B cell (primary cell): ENCODE results near the gene ARPC4. TPM values are rescaled to one million over a fixed set of nuclear protein-coding genes. Genes with fewer than 3 reads are reported as not detected.
A peak's percentile ranks its signal among the peaks of the same experiment; 100 is the strongest.

Experiments
- ATAC-seq: fragments of 200-7000 bp; cut with Tn5 transposase; one replicate; pipeline ENCODE4 v1.10.0; 2021; ENCODE audit warnings: low read depth, mild to moderate bottlenecking, moderate number of reproducible peaks, moderate library complexity
- CTCF ChIA-PET: fragments of 350-600 bp; sonication (Branson Sonifier 250); formaldehyde crosslinking; loops from one replicate; lab custom pipeline; 2021; ENCODE audit warnings: antibody characterized with exemption, inconsistent platforms; lab: Charles Lee
- POLR2A ChIA-PET: fragments of 350-600 bp; sonication (Branson Sonifier 250); formaldehyde crosslinking; loops from one replicate; lab custom pipeline; 2021; ENCODE audit warnings: antibody characterized with exemption; lab: Charles Lee
- DNase-seq: peaks from one replicate; pipeline ENCODE4 v3.0.0; 2013
- H2AFZ ChIP-seq: 2 replicates; pipeline ENCODE4 v1.6.1; 2012; ENCODE audit warnings: mild to moderate bottlenecking, low read depth, low read length; ENCODE audit not compliant: insufficient read depth, poor library complexity, severe bottlenecking
- H3K27ac ChIP-seq, 2 donors: 1 replicate in 1 of 2; 2 replicates in 1 of 2; pipeline ENCODE4 v1.5.1; 2012 to 2013; ENCODE audit warnings: low read length in 2 of 2, mild to moderate bottlenecking in 2 of 2, moderate library complexity in 1 of 2
- H3K27me3 ChIP-seq, 4 experiments: fragments of 200-600 bp in 1 of 4; sonication (generic) in 1 of 4; replicated peaks in 1 of 4; 1 replicate in 2 of 4; 2 replicates in 2 of 4; pipeline versions ENCODE4 v1.6.1 to v1.7.0; 2013 to 2016; ENCODE audit warnings: low read length in 3 of 4, mild to moderate bottlenecking in 2 of 4, mixed read lengths in 1 of 4, moderate library complexity in 1 of 4; ENCODE audit not compliant: insufficient read depth in 4 of 4, control insufficient read depth in 3 of 4; ENCODE audit errors: control extremely low read depth in 1 of 4
- H3K36me3 ChIP-seq, 2 experiments: replicated peaks in 1 of 2; 1 replicate in 1 of 2; 2 replicates in 1 of 2; pipeline versions ENCODE4 v1.6.1 to v1.7.1; 2013; ENCODE audit warnings: low read length in 1 of 2; ENCODE audit not compliant: insufficient read depth in 2 of 2, control insufficient read depth in 1 of 2; ENCODE audit errors: control extremely low read depth in 1 of 2, extremely low read depth in 1 of 2
- H3K4me1 ChIP-seq, 2 donors: fragments of 200-600 bp in 1 of 2; sonication (generic) in 1 of 2; 1 replicate in 1 of 2; 2 replicates in 1 of 2; pipeline versions ENCODE4 v1.5.1 to v1.6.1; 2013 to 2017; ENCODE audit warnings: low read length in 2 of 2; ENCODE audit not compliant: control insufficient read depth in 2 of 2, insufficient read depth in 2 of 2
- H3K4me2 ChIP-seq: replicated peaks from 2 replicates; pipeline ENCODE3; 2012; ENCODE audit warnings: mild to moderate bottlenecking, low read depth, low read length; ENCODE audit not compliant: poor library complexity, severe bottlenecking
- H3K4me3 ChIP-seq, 5 experiments: fragments of 200-600 bp in 1 of 5; sonication (generic) in 1 of 5; 1 replicate in 3 of 5; 2 replicates in 2 of 5; pipeline versions ENCODE4 v1.5.1 to v1.7.0; 2011 to 2016; ENCODE audit warnings: low read length in 4 of 5, mild to moderate bottlenecking in 4 of 5, low read depth in 2 of 5, control low read depth in 1 of 5, moderate library complexity in 1 of 5; ENCODE audit not compliant: insufficient read depth in 1 of 5; ENCODE audit errors: control extremely low read depth in 1 of 5, extremely low read depth in 1 of 5
- H3K79me2 ChIP-seq: fragments of 200-600 bp; sonication (generic); one replicate; pipeline ENCODE4 v1.6.0; 2016; ENCODE audit warnings: low read length; ENCODE audit not compliant: control insufficient read depth, insufficient read depth
- H3K9ac ChIP-seq: fragments of 200-600 bp; sonication (generic); 2 replicates; pipeline ENCODE4 v1.6.1; 2017; ENCODE audit warnings: mild to moderate bottlenecking, low read length, moderate library complexity
- H3K9me3 ChIP-seq, 3 donors: one replicate each; pipeline versions ENCODE4 v1.6.1 to v1.7.1; 2013; ENCODE audit warnings: low read length in 2 of 3; ENCODE audit not compliant: control insufficient read depth in 2 of 3, insufficient read depth in 1 of 3; ENCODE audit errors: control extremely low read depth in 1 of 3
- H4K20me1 ChIP-seq: 2 replicates; pipeline ENCODE4 v1.6.0; 2012; ENCODE audit warnings: mild to moderate bottlenecking, low read length; ENCODE audit not compliant: insufficient read depth, control insufficient read depth, poor library complexity, severe bottlenecking
- H3K27ac Mint-ChIP-seq: one replicate; pipeline ENCODE4 v1.8.0; 2021; ENCODE audit warnings: mixed read lengths
- H3K27me3 Mint-ChIP-seq: one replicate; pipeline ENCODE4 v1.8.0; 2021; ENCODE audit warnings: mixed read lengths
- H3K4me1 Mint-ChIP-seq: one replicate; pipeline ENCODE4 v1.8.0; 2021; ENCODE audit warnings: mixed read lengths
- H3K4me3 Mint-ChIP-seq: one replicate; pipeline ENCODE4 v1.8.0; 2021; ENCODE audit warnings: mixed read lengths
- H3K9me3 Mint-ChIP-seq: one replicate; pipeline ENCODE4 v1.8.0; 2022; ENCODE audit warnings: mixed read lengths; ENCODE audit not compliant: insufficient read depth
- EZH2 ChIP-seq: IDR thresholded peaks from 2 replicates; pipeline ENCODE4 v1.6.1; 2012; ENCODE audit warnings: borderline replicate concordance, low read depth, mild to moderate bottlenecking, moderate library complexity, low read length; ENCODE audit not compliant: insufficient read depth, poor library complexity, severe bottlenecking
- WGBS: methylation state at CpG from one replicate; pipeline ENCODE4 v1.1.5; 2013; ENCODE audit warnings: missing lambda C conversion rate; ENCODE audit not compliant: insufficient coverage; 5-methylcytosine and 5-hydroxymethylcytosine counted together
- intact Hi-C: fragments of 100-400 bp; cut with micrococcal nuclease; formaldehyde crosslinking; loops from one replicate; pipeline ENCODE4 v1.10.0; 2022
- polyA plus RNA-seq: library from polyadenylated mRNA; depleted of rRNA; stranded (reverse); fragments of >200 nt; gene quantifications from 2 replicates; pipeline ENCODE4 v1.2.3, GENCODE V29; 2012
- total RNA-seq, 2 donors: library from RNA; stranded (reverse); fragments of 120-200 nt in 1 of 2; gene quantifications; 1 replicate in 1 of 2; 2 replicates in 1 of 2; pipeline versions ENCODE4 v1.2.3 to v1.2.4, GENCODE V29; 2013 to 2022
- TF ChIP-seq, protein P1 (sequence below): fragments of 200-600 bp; IDR thresholded peaks from one replicate; pipeline ENCODE4 v1.8.0; 2022; ENCODE audit warnings: antibody characterized with exemption, mild to moderate bottlenecking

Gene ARPC4
- total and polyA plus RNA-seq, 2 donors (not counting 1 experiment from before 2014, with no cell fraction given): 110 to 174 TPM

DNA sequence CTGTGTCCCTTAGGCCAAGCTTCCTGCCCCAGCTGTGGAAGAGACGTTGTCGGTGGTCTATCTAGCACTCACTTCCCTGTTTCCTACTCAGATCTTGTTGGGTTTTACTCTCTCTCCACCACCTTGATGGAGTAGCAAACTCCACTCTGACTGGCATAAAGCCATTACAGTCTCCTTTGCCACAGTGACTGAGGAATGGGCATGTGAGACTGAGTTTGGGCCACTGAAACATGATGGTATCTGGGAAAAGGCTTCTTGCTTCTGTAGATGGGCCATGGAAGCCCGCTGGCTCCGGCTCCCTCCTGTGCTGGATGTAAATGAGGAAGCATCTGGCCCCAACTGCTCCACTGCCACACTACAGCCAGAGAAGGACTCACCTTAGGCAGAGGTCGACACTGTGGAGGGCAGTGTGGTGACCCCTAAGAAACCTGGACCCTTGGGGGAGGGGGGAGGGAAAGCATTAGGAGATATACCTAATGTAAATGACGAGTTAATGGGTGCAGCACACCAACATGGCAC is 13.7 kb upstream of the ARPC4 start:
- no peak for ATAC-seq
- POLR2A ChIA-PET: interaction anchor here (2.0 kb wide), 1 partner anchor 14 kb away, joined by 8 read pairs; the partner anchor contains the start of genes ARPC4 and TADA3

More for the DNA sequence above, 13.7 kb upstream of the ARPC4 start:
- H3K36me3 ChIP-seq: peaks cover 0 to 17% of the 10 kb centered on the region in 2 experiments
- peaks cover 3% of the 10 kb centered on the region for H3K79me2 ChIP-seq
- no peak overlapping the region for H3K9ac ChIP-seq
- H3K27ac ChIP-seq: peak overlapping the region; percentile 56 to 82
- intact Hi-C loops: loop anchor here (1.0 kb wide), 1 partner anchor 48 kb away; the partner anchor contains the start of gene BRPF1
- H3K4me2 ChIP-seq: peak overlapping the region; percentile 59
- H3K4me3 ChIP-seq: no peak overlapping the region
- Mint-ChIP-seq H3K9me3 (no peaks in the 10 kb centered on the region), H3K27me3 (no peaks in the 10 kb centered on the region), H3K4me3 (peak overlapping the region; percentile 40), H3K4me1 (peaks cover 59% of the 10 kb centered on the region), H3K27ac (peak overlapping the region; percentile 78)
- WGBS: 20% methylated on average over 2 of the region's 6 CpGs
- no peak overlapping the region for H2AFZ ChIP-seq
- no peak for DNase-seq
- no peaks in the 10 kb centered on the region for H4K20me1 ChIP-seq
- H3K9me3 ChIP-seq: no peaks in the 10 kb centered on the region
- TF ChIP-seq, protein P1, sequence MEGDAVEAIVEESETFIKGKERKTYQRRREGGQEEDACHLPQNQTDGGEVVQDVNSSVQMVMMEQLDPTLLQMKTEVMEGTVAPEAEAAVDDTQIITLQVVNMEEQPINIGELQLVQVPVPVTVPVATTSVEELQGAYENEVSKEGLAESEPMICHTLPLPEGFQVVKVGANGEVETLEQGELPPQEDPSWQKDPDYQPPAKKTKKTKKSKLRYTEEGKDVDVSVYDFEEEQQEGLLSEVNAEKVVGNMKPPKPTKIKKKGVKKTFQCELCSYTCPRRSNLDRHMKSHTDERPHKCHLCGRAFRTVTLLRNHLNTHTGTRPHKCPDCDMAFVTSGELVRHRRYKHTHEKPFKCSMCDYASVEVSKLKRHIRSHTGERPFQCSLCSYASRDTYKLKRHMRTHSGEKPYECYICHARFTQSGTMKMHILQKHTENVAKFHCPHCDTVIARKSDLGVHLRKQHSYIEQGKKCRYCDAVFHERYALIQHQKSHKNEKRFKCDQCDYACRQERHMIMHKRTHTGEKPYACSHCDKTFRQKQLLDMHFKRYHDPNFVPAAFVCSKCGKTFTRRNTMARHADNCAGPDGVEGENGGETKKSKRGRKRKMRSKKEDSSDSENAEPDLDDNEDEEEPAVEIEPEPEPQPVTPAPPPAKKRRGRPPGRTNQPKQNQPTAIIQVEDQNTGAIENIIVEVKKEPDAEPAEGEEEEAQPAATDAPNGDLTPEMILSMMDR: no peak
- no peak for TF ChIP-seq EZH2
- no peaks in the 10 kb centered on the region for H3K27me3 ChIP-seq
- CTCF ChIA-PET: interaction anchor here (4.6 kb wide), 1 partner anchor 29 kb away, joined by 25 read pairs; the partner anchor contains the start of gene OGG1
- H3K4me1 ChIP-seq: peaks cover 51 to 59% of the 10 kb centered on the region in 2 donors
